Ishikawa (cell line): ENCODE measurements around the gene SH3RF1.

Experiments used
- CEBPB ChIP-seq: IDR thresholded peaks from 2 replicates; pipeline ENCODE4 v1.6.1; 2012
- EP300 ChIP-seq: IDR thresholded peaks from 2 replicates; pipeline ENCODE4 v1.6.1; 2012; ENCODE audit warnings: borderline replicate concordance
- TAF1 ChIP-seq: IDR thresholded peaks from 2 replicates; pipeline ENCODE4 v1.6.1; 2012; ENCODE audit warnings: low read depth, mild to moderate bottlenecking
- TF ChIP-seq, protein P1 (sequence below): IDR thresholded peaks from 2 replicates; pipeline ENCODE4 v1.6.1; 2012

DNA sequence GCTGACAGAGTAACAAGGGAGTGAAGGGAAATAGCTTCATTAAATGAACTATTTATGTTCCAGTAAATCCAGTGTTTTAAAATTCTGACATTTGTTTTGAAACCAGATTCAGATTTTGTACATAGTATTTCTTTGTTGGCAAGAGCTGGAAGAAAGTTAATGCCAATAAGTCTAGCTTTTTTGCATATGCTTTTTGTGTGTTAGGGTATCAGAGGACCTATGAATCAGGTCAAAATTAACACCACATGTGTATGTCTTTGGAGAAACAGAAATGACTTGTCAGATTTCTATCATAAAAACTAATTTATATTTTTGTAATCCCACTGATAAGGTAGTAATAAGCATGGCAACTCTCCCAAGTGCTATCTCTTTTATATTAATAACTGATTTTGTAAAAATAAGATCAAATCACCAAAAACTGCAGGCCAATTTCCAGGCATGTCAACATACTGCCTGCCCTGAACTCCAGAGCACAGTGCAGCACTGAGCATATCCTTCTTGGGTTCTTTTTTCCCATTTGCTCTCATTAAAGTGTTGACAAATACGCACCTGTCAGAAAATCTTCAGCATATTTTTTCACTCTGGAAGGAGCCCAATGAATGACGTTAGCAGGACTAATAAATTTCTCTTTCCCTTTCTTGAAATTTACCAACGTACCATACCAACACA is 65.5 kb downstream of the SH3RF1 start:
- TF ChIP-seq TAF1, result no peak
- TF ChIP-seq EP300, result no peak
- TF ChIP-seq CEBPB, result no peak
- TF ChIP-seq, protein P1, sequence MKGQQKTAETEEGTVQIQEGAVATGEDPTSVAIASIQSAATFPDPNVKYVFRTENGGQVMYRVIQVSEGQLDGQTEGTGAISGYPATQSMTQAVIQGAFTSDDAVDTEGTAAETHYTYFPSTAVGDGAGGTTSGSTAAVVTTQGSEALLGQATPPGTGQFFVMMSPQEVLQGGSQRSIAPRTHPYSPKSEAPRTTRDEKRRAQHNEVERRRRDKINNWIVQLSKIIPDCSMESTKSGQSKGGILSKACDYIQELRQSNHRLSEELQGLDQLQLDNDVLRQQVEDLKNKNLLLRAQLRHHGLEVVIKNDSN, result no peak
